GM23338 (cell line): ENCODE results near the gene HBZ. TPM values are rescaled to one million over a fixed set of nuclear protein-coding genes. Genes with fewer than 3 reads are reported as not detected.

Experiments used
- ATAC-seq: fragments of 200-7000 bp; cut with Tn5 transposase; 3 replicates; pipeline ENCODE4 v1.9.1; 2020
- DNase-seq: peaks from one replicate; pipeline ENCODE4 v3.0.0-alpha.2; 2015; ENCODE audit warnings: low spot score
- H2AFZ ChIP-seq: fragments of 200-600 bp; sonication (generic); 2 replicates; pipeline ENCODE4 v1.8.0; 2016; ENCODE audit warnings: antibody characterized with exemption, mild to moderate bottlenecking, moderate library complexity
- H3F3A ChIP-seq: fragments of 200-600 bp; sonication (generic); replicated peaks from 2 replicates; pipeline ENCODE4 v1.8.0; 2017; ENCODE audit warnings: antibody characterized with exemption, mixed run types, low read depth
- H3K27ac ChIP-seq: fragments of 200-600 bp; sonication (generic); 2 replicates; pipeline ENCODE4 v1.6.1; 2016; ENCODE audit warnings: low read depth
- H3K27me3 ChIP-seq: fragments of 200-600 bp; sonication (generic); 2 replicates; pipeline ENCODE4 v1.8.0; 2016; ENCODE audit warnings: mild to moderate bottlenecking, mixed run types, moderate library complexity; ENCODE audit not compliant: insufficient read depth
- H3K36me3 ChIP-seq: fragments of 200-600 bp; sonication (generic); 2 replicates; pipeline ENCODE4 v1.8.0; 2016; ENCODE audit warnings: mild to moderate bottlenecking; ENCODE audit not compliant: insufficient read depth
- H3K4me1 ChIP-seq: fragments of 200-600 bp; sonication (generic); 2 replicates; pipeline ENCODE4 v1.8.0; 2016; ENCODE audit warnings: mild to moderate bottlenecking, moderate library complexity; ENCODE audit not compliant: insufficient read depth
- H3K4me2 ChIP-seq: fragments of 200-600 bp; sonication (generic); 2 replicates; pipeline ENCODE4 v1.7.1; 2017; ENCODE audit warnings: mixed run types
- H3K4me3 ChIP-seq: fragments of 200-600 bp; sonication (generic); 2 replicates; pipeline ENCODE4 v1.6.1; 2016; ENCODE audit warnings: mixed run types
- H3K79me2 ChIP-seq: fragments of 200-600 bp; sonication (generic); replicated peaks from 2 replicates; pipeline ENCODE4 v1.8.0; 2017; ENCODE audit warnings: mild to moderate bottlenecking; ENCODE audit not compliant: insufficient read depth
- H3K9me2 ChIP-seq: fragments of 200-600 bp; sonication (generic); 2 replicates; pipeline ENCODE4 v1.8.0; 2017; ENCODE audit not compliant: insufficient read depth
- H4K20me1 ChIP-seq: fragments of 200-600 bp; sonication (generic); replicated peaks from 2 replicates; pipeline ENCODE4 v1.8.0; 2017; ENCODE audit warnings: mild to moderate bottlenecking; ENCODE audit not compliant: insufficient read depth
- H3K27ac Mint-ChIP-seq: 2 replicates; pipeline ENCODE4 v1.8.0; 2020; ENCODE audit warnings: inconsistent platforms, mild to moderate bottlenecking, moderate library complexity, mixed read lengths
- H3K27me3 Mint-ChIP-seq: 3 replicates; pipeline ENCODE4 v1.8.0; 2022; ENCODE audit warnings: low read depth, mild to moderate bottlenecking, moderate library complexity, mixed read lengths, inconsistent platforms; ENCODE audit not compliant: insufficient read depth, poor library complexity
- H3K36me3 Mint-ChIP-seq: 3 replicates; pipeline ENCODE4 v1.8.0; 2021; ENCODE audit warnings: low read depth, mild to moderate bottlenecking, inconsistent platforms, moderate library complexity, mixed read lengths
- H3K4me1 Mint-ChIP-seq: 3 replicates; pipeline ENCODE4 v1.8.0; 2020; ENCODE audit warnings: mild to moderate bottlenecking, inconsistent platforms, mixed read lengths
- H3K4me3 Mint-ChIP-seq: 3 replicates; pipeline ENCODE4 v1.8.0; 2021; ENCODE audit warnings: moderate library complexity, mild to moderate bottlenecking, inconsistent platforms, mixed read lengths
- H3K9me3 Mint-ChIP-seq: 3 replicates; pipeline ENCODE4 v1.8.0; 2020; ENCODE audit warnings: moderate library complexity, mild to moderate bottlenecking, inconsistent platforms, mixed read lengths
- CREB1 ChIP-seq: fragments of 250-450 bp; sonication (Bioruptor Pico); IDR thresholded peaks from 2 replicates; pipeline ENCODE4 v1.5.0; 2020; ENCODE audit warnings: low read depth, mild to moderate bottlenecking, moderate library complexity
- ETS1 ChIP-seq: IDR thresholded peaks from 2 replicates; pipeline ENCODE4 v1.6.1; 2016; ENCODE audit warnings: antibody characterized with exemption
- EZH2phosphoT487 ChIP-seq: fragments of 200-600 bp; sonication (generic); IDR thresholded peaks from one replicate; pipeline ENCODE4 v1.8.1; 2018; ENCODE audit warnings: antibody characterized with exemption; ENCODE audit not compliant: unreplicated experiment
- JUNB ChIP-seq: IDR thresholded peaks from one replicate; pipeline ENCODE4 v1.6.1; 2016; ENCODE audit warnings: antibody characterized with exemption; ENCODE audit not compliant: unreplicated experiment
- NANOG ChIP-seq: IDR thresholded peaks from 2 replicates; pipeline ENCODE4 v1.6.1; 2016; ENCODE audit warnings: antibody characterized with exemption, borderline replicate concordance
- POLR2AphosphoS5 ChIP-seq: IDR thresholded peaks from 2 replicates; pipeline ENCODE4 v1.6.1; 2016; ENCODE audit warnings: antibody characterized with exemption, low read depth
- REST ChIP-seq: IDR thresholded peaks from one replicate; pipeline ENCODE4 v1.6.1; 2018; ENCODE audit warnings: antibody characterized with exemption; ENCODE audit not compliant: unreplicated experiment
- ZNF114 ChIP-seq: fragments of 250-450 bp; sonication (Bioruptor Pico); IDR thresholded peaks from 2 replicates; pipeline ENCODE4 v1.5.0; 2020; ENCODE audit warnings: mild to moderate bottlenecking, moderate library complexity
- ZNF331 ChIP-seq: fragments of 250-450 bp; sonication (Bioruptor Pico); IDR thresholded peaks from 2 replicates; pipeline ENCODE4 v1.5.0; 2020; ENCODE audit warnings: low read depth, mild to moderate bottlenecking, moderate library complexity
- polyA plus RNA-seq: library from polyadenylated mRNA; unstranded; fragments of >200 nt; fragmentation: Nextera tagmentation; extraction: Ambion mirVana; gene quantifications from 2 replicates; pipeline ENCODE4 v1.2.1, GENCODE V29; 2016
- total RNA-seq: library from RNA; depleted of rRNA; stranded (reverse); fragments of >200 nt; shearing (Covaris generic); gene quantifications from 2 replicates; pipeline ENCODE4 v1.2.3, GENCODE V29; 2014
- TF ChIP-seq, protein P1 (sequence below), 2 experiments: fragments of 200-600 bp in 1 of 2; sonication (generic) in 1 of 2; conservative IDR thresholded peaks; 2 replicates each; pipeline versions ENCODE4 v1.5.1 to v1.6.1; 2016 to 2017; ENCODE audit warnings: antibody characterized with exemption in 2 of 2, low read depth in 2 of 2, mild to moderate bottlenecking in 2 of 2, moderate library complexity in 1 of 2

Gene HBZ
- total and polyA plus RNA-seq, 2 experiments from 2014 or later: 0.39 TPM; not detected in 1

DNA sequence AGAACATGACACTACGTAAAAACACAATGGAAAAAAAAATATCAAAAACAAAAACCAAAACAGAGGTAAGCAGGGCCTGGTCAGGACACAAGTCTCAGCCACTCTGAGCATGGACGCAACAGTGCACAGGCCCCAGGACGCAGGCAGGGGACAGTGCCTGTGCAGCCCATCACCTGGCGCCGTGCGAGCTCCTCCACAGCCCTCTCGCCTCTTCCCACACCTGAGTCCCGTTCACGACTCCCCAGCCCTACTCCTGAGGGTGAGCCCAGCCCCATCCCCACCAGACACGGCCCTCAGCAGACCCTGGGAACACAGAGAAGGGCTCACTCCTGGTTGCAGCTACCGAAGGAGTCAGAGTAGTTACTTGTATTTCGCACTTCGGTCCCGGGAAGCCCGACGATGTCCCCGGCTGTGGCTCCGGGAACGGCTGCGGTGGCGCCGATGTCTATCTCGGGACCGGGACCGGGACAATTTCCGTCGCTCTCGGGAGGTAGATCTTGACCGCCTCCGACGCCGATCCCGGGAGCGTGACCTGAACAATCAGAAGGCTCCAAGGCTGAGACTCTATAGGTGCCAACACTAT is 37.3 kb downstream of the HBZ start (continued):
- no peak for TF ChIP-seq REST

DNA sequence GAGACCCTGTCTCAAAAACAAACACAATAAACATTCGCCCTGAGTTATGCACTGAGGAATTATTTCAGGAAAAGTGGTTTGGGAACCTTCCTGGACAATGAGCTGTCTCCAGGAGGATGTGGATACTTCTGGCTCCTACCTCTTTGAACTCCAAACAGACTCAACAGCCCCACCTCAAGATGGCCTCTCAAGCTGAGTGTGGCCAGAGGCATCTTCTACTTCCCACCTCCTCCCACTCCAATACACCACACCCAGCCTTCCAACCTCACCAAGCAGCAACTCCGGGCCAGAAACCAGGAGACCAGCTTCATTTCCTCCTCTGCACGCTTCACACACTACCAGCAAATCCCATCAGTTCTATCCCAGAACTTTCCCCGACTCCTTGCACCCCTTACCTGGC is 39.4 kb downstream of the HBZ start:
- H2AFZ ChIP-seq: no peak overlapping the region
- TF ChIP-seq, protein P1, sequence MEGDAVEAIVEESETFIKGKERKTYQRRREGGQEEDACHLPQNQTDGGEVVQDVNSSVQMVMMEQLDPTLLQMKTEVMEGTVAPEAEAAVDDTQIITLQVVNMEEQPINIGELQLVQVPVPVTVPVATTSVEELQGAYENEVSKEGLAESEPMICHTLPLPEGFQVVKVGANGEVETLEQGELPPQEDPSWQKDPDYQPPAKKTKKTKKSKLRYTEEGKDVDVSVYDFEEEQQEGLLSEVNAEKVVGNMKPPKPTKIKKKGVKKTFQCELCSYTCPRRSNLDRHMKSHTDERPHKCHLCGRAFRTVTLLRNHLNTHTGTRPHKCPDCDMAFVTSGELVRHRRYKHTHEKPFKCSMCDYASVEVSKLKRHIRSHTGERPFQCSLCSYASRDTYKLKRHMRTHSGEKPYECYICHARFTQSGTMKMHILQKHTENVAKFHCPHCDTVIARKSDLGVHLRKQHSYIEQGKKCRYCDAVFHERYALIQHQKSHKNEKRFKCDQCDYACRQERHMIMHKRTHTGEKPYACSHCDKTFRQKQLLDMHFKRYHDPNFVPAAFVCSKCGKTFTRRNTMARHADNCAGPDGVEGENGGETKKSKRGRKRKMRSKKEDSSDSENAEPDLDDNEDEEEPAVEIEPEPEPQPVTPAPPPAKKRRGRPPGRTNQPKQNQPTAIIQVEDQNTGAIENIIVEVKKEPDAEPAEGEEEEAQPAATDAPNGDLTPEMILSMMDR (conservative IDR thresholded peaks at IDR 0.05; ENCODE audit: low read depth in 2 of 2): no peak
- TF ChIP-seq POLR2AphosphoS5: no peak
- no peak for TF ChIP-seq ZNF114 (CRISPR knock-in tag)
- TF ChIP-seq REST: no peak
- no peak for TF ChIP-seq ETS1
- no peak for TF ChIP-seq ZNF331 (CRISPR knock-in tag)
- TF ChIP-seq JUNB: no peak
- TF ChIP-seq NANOG: no peak
- no peak for TF ChIP-seq CREB1 (CRISPR knock-in tag)
- TF ChIP-seq EZH2phosphoT487: no peak
- peaks cover 9% of the 10 kb centered on the region; the same call in 1 of the 2 replicates for H3K79me2 ChIP-seq
- peaks cover 46% of the 10 kb centered on the region for H3F3A ChIP-seq
- Mint-ChIP-seq H3K36me3 (peaks cover 90% of the 10 kb centered on the region), H3K27me3 (peaks cover 5% of the 10 kb centered on the region), H3K9me3 (no peaks in the 10 kb centered on the region), H3K4me1 (no peaks in the 10 kb centered on the region), H3K27ac (no peak overlapping the region), H3K4me3 (no peak overlapping the region)
- peaks cover 83% of the 10 kb centered on the region for H3K36me3 ChIP-seq
- H3K27ac ChIP-seq: peak overlapping the region; percentile 39; the same call in 1 of the 2 replicates
- H3K9me2 ChIP-seq: no peaks in the 10 kb centered on the region
- H3K27me3 ChIP-seq: no peaks in the 10 kb centered on the region
- H3K4me1 ChIP-seq: no peaks in the 10 kb centered on the region
- peaks cover 13% of the 10 kb centered on the region for H4K20me1 ChIP-seq
- no peak for DNase-seq
- H3K4me2 ChIP-seq: no peak overlapping the region
- H3K4me3 ChIP-seq: no peak overlapping the region
- ATAC-seq: no peak
